GM23248 (cell line): ENCODE data around the gene ANLN.
"Not testable (repeated sequence)": the region's sequence is repeated elsewhere in the genome, so short reads cannot be mapped to it uniquely, and the experiment has no call there.

Source experiments
- EZH2 ChIP-seq: fragments of 200-600 bp; sonication (generic); IDR thresholded peaks from 2 replicates; pipeline ENCODE4 v1.6.1; 2018; ENCODE audit warnings: antibody characterized with exemption, mild to moderate bottlenecking; ENCODE audit not compliant: insufficient read depth, poor library complexity, severe bottlenecking
- EZH2phosphoT487 ChIP-seq: fragments of 200-600 bp; sonication (generic); IDR thresholded peaks from 2 replicates; pipeline ENCODE4 v1.6.1; 2018; ENCODE audit warnings: antibody characterized with exemption, moderate library complexity, mild to moderate bottlenecking, low read depth; ENCODE audit not compliant: insufficient read depth

GRCh38 chr7:36385646-36386045 is 4.0 kb upstream of the ANLN start:
- not testable (repeated sequence) for TF ChIP-seq EZH2phosphoT487, EZH2
